GDM1 (cell line): ENCODE results near the gene TPCN2.
"Not testable (repeated sequence)": the region's sequence is repeated elsewhere in the genome, so short reads cannot be mapped to it uniquely, and the experiment has no call there.

ENCODE experiments used
- DNase-seq: peaks from one replicate; lab custom pipeline; 2025; lab: John Stamatoyannopoulos, UW

TPCN2 gene

GRCh38 chr11:69048694-69049489 lies at the start of gene TPCN2:
Gene TPCN2, plus strand, starts transcription at chr11:69048932. Its CDS starts 66 bp downstream, at chr11:69048998.
- DNase-seq, result peak; percentile 89

GRCh38 chr11:68999093-68999747 lies 49.5 kb upstream of the TPCN2 start:
- no peak for DNase-seq

GRCh38 chr11:68999748-69000355 lies 48.9 kb upstream of the TPCN2 start:
- DNase-seq, result not testable (repeated sequence)

GRCh38 chr11:69000391-69000790 lies 48.3 kb upstream of the TPCN2 start:
- DNase-seq, result no peak

- DNase-seq, result no peak
Observed at GRCh38 chr11:69000831-69001242, 47.9 kb upstream of the TPCN2 start.

GRCh38 chr11:69001243-69002081 lies 47.3 kb upstream of the TPCN2 start:
- no peak for DNase-seq

- DNase-seq, result no peak
Observed at GRCh38 chr11:69002110-69002569, 46.6 kb upstream of the TPCN2 start.

- no peak for DNase-seq
Observed at GRCh38 chr11:69002570-69003231, 46.0 kb upstream of the TPCN2 start.

GRCh38 chr11:69003301-69003865 lies 45.3 kb upstream of the TPCN2 start:
- DNase-seq, result no peak

GRCh38 chr11:69003866-69004367 lies 44.8 kb upstream of the TPCN2 start:
- no peak for DNase-seq

- DNase-seq, result no peak
Observed at GRCh38 chr11:69004411-69005182, 44.1 kb upstream of the TPCN2 start.

- DNase-seq, result no peak
Observed at GRCh38 chr11:69005183-69005630, 43.5 kb upstream of the TPCN2 start.

- DNase-seq, result no peak
Observed at GRCh38 chr11:69005631-69006368, 42.9 kb upstream of the TPCN2 start.

GRCh38 chr11:69006816-69007215 lies 41.9 kb upstream of the TPCN2 start:
- DNase-seq, result no peak

GRCh38 chr11:69007975-69008381 lies 40.8 kb upstream of the TPCN2 start:
- no peak for DNase-seq

- DNase-seq, result no peak
Observed at GRCh38 chr11:69008737-69009440, 39.8 kb upstream of the TPCN2 start.

GRCh38 chr11:69009441-69010211 lies 39.1 kb upstream of the TPCN2 start:
- no peak for DNase-seq

- no peak for DNase-seq
Observed at GRCh38 chr11:69010361-69010891, 38.3 kb upstream of the TPCN2 start.
